HepG2 (cell line): ENCODE results near the gene MIS18BP1. TPM values are rescaled to one million over a fixed set of nuclear protein-coding genes. Genes with fewer than 3 reads are reported as not detected.

ENCODE experiments used
- ATAC-seq: fragments of 200-7000 bp; cut with Tn5 transposase; 3 replicates; pipeline ENCODE4 v1.9.1; 2020; ENCODE audit warnings: mild to moderate bottlenecking, moderate library complexity
- BruUV-seq: library from RNA; stranded (reverse); fragments of 400-500 nt; replicated peaks from 2 replicates; lab custom pipeline; 2021; lab: Mats Ljungman, UMichigan
- CTCF ChIA-PET: fragments of 300-600 bp; formaldehyde crosslinking; extraction: SDS; loops from one replicate; lab custom pipeline; 2021; ENCODE audit warnings: low total read pairs, inconsistent platforms, low intra/inter-chr PET ratio; lab: Yijun Ruan, JAX
- POLR2A ChIA-PET: fragments of 350-600 bp; sonication (Branson Sonifier 250); formaldehyde crosslinking; loops from one replicate; lab custom pipeline; 2020; ENCODE audit warnings: antibody characterized with exemption, inconsistent platforms; lab: Yijun Ruan, JAX
- DNase-seq: peaks from one replicate; pipeline ENCODE4 v3.0.0-alpha.2; 2015; ENCODE audit warnings: low spot score
- FAIRE-seq: peaks from 3 replicates; lab custom pipeline; 2011; peaks lifted over from hg19 to GRCh38; lab: Jason Lieb, UNC
- H2AFZ ChIP-seq: one replicate; pipeline ENCODE4 v1.6.1; 2011; ENCODE audit warnings: low read length, inconsistent platforms
- H3K27ac ChIP-seq: fragments of 300-600 bp; 3 replicates; pipeline ENCODE4 v1.8.0; 2011; ENCODE audit warnings: mixed run types, mild to moderate bottlenecking, mixed read lengths, low read length, inconsistent platforms; ENCODE audit not compliant: insufficient read depth; ENCODE audit errors: extremely low read length
- H3K27me3 ChIP-seq, 2 experiments: fragments of 200-600 bp in 1 of 2; 2 replicates in 1 of 2; 3 replicates in 1 of 2; pipeline versions ENCODE4 v1.6.0 to v1.8.0; 2011; ENCODE audit warnings: low read length in 2 of 2, mild to moderate bottlenecking in 2 of 2, moderate library complexity in 2 of 2, inconsistent platforms in 1 of 2; ENCODE audit not compliant: insufficient read depth in 2 of 2, control insufficient read depth in 1 of 2
- H3K36me3 ChIP-seq, 2 experiments: fragments of 200-600 bp in 1 of 2; replicated peaks in 1 of 2; 2 replicates in 1 of 2; 3 replicates in 1 of 2; pipeline versions ENCODE4 v1.5.1 to v1.8.0; 2011; ENCODE audit warnings: low read length in 2 of 2, inconsistent platforms in 1 of 2; ENCODE audit not compliant: insufficient read depth in 2 of 2, control insufficient read depth in 1 of 2
- H3K4me1 ChIP-seq: 2 replicates; pipeline ENCODE4 v1.5.1; 2012; ENCODE audit warnings: low read length, inconsistent platforms; ENCODE audit not compliant: insufficient read depth
- H3K4me2 ChIP-seq: 2 replicates; pipeline ENCODE4 v1.6.0; 2011; ENCODE audit warnings: low read depth, low read length, inconsistent platforms
- H3K4me3 ChIP-seq, 3 experiments: fragments of 200-600 bp in 1 of 3; sonication (generic), shearing (Covaris generic) in 1 of 3; replicated peaks in 1 of 3; 2 replicates each; pipeline ENCODE4 v1.5.1; 2011 to 2016; ENCODE audit warnings: low read length in 3 of 3, inconsistent platforms in 2 of 3, low read depth in 2 of 3, mild to moderate bottlenecking in 2 of 3, control low read depth in 1 of 3, mixed read lengths in 1 of 3; ENCODE audit not compliant: insufficient read depth in 1 of 3
- H3K79me2 ChIP-seq: one replicate; pipeline ENCODE4 v1.6.1; 2011; ENCODE audit warnings: low read length, inconsistent platforms; ENCODE audit not compliant: insufficient read depth
- H3K9ac ChIP-seq: 2 replicates; pipeline ENCODE4 v1.6.0; 2011; ENCODE audit warnings: mild to moderate bottlenecking, low read depth, low read length, inconsistent platforms; ENCODE audit not compliant: insufficient read depth
- H3K9me3 ChIP-seq: 2 replicates; pipeline ENCODE4 v1.5.1; 2012; ENCODE audit warnings: mild to moderate bottlenecking, low read length
- H4K20me1 ChIP-seq: 2 replicates; pipeline ENCODE4 v1.6.0; 2011; ENCODE audit warnings: inconsistent platforms, mild to moderate bottlenecking, low read length, moderate library complexity; ENCODE audit not compliant: insufficient read depth
- EEA1 ChIP-seq: sonication (generic); formaldehyde crosslinking; IDR thresholded peaks from 2 replicates; pipeline ENCODE4 v1.5.1; 2020; ENCODE audit warnings: mild to moderate bottlenecking, missing genetic modification reagents, borderline replicate concordance
- FOXA3 ChIP-seq: IDR thresholded peaks from 2 replicates; pipeline ENCODE4 v1.6.1; 2016; ENCODE audit warnings: missing genetic modification reagents, missing compliant biosample characterization
- JUND ChIP-seq: sonication (generic); formaldehyde crosslinking; IDR thresholded peaks from 2 replicates; pipeline ENCODE4 v1.8.0; 2022; ENCODE audit warnings: mild to moderate bottlenecking, missing genetic modification reagents
- KLF6 ChIP-seq: IDR thresholded peaks from 2 replicates; pipeline ENCODE4 v1.8.0; 2016; ENCODE audit warnings: missing biosample characterization, missing genetic modification reagents
- PHF5A ChIP-seq: IDR thresholded peaks from one replicate; pipeline ENCODE4 v1.6.1; 2018; ENCODE audit warnings: low read depth, missing genetic modification reagents; ENCODE audit not compliant: unreplicated experiment
- STAG1 ChIP-seq: sonication (generic); formaldehyde crosslinking; IDR thresholded peaks from 2 replicates; pipeline ENCODE4 v1.4.0; 2020; ENCODE audit warnings: missing genetic modification reagents
- ZBTB1 ChIP-seq: sonication (generic); formaldehyde crosslinking; IDR thresholded peaks from 2 replicates; pipeline ENCODE4 v1.4.0; 2020; ENCODE audit warnings: missing genetic modification reagents, borderline replicate concordance
- ZNF557 ChIP-seq: sonication (generic); formaldehyde crosslinking; IDR thresholded peaks from 2 replicates; pipeline ENCODE4 v1.4.0; 2020; ENCODE audit warnings: missing genetic modification reagents
- ZNF607 ChIP-seq: sonication (generic); formaldehyde crosslinking; IDR thresholded peaks from 2 replicates; pipeline ENCODE4 v1.5.1; 2020; ENCODE audit warnings: missing genetic modification reagents, mild to moderate bottlenecking, borderline replicate concordance
- ZNF768 ChIP-seq: sonication (generic); formaldehyde crosslinking; IDR thresholded peaks from 2 replicates; pipeline ENCODE4 v1.4.0; 2020; ENCODE audit warnings: missing genetic modification reagents
- WGBS: methylation state at CpG from one replicate; pipeline ENCODE4 v1.1.6; 2017; ENCODE audit warnings: low lambda C conversion rate; 5-methylcytosine and 5-hydroxymethylcytosine counted together
- in situ Hi-C: cut with HindIII; loops from 2 replicates; pipeline ENCODE4 v1.10.0; 2017; ENCODE audit warnings: low pct_unique_long_range_greater_than_20kb; ENCODE audit not compliant: extremely low pct_ligation_motif_present
- intact Hi-C: fragments of 100-400 bp; cut with micrococcal nuclease; formaldehyde crosslinking; loops from one replicate; pipeline ENCODE4 v1.10.0; 2022; ENCODE audit not compliant: unreplicated experiment
- polyA plus RNA-seq, 8 experiments: library from polyadenylated mRNA; depleted of rRNA in 3 of 8; stranded (reverse) in 7 of 8; unstranded in 1 of 8; fragments of >200 nt; fragmentation: Illumina TruSeq in 4 of 8; extraction: Trizol in 4 of 8; gene quantifications; 2 replicates each; pipeline versions ENCODE4 v1.2.1 to v1.2.3, GENCODE V29; 2011 to 2016; ENCODE audit warnings: low read depth in 4 of 8, missing spikeins in 1 of 8, mixed read lengths in 1 of 8; ENCODE audit not compliant: insufficient read depth in 1 of 8
- total RNA-seq, 5 experiments: library from RNA; depleted of rRNA; stranded (reverse); fragments of >200 nt; fragmentation: Illumina TruSeq; extraction: Trizol; gene quantifications; 2 replicates each; pipeline ENCODE4 v1.2.3, GENCODE V29; 2016; ENCODE audit warnings: low read depth in 1 of 5
- TF ChIP-seq, protein P1 (sequence below): IDR thresholded peaks from 2 replicates; pipeline ENCODE4 v1.6.1; 2016; ENCODE audit warnings: missing genetic modification reagents, missing compliant biosample characterization
- TF ChIP-seq, protein P2 (sequence below): sonication (generic); formaldehyde crosslinking; IDR thresholded peaks from 2 replicates; pipeline ENCODE4 v1.4.0; 2020; ENCODE audit warnings: mild to moderate bottlenecking, low read depth, missing genetic modification reagents
- TF ChIP-seq, protein P3 (sequence below): sonication (generic); formaldehyde crosslinking; IDR thresholded peaks from 2 replicates; pipeline ENCODE4 v1.5.0; 2020; ENCODE audit warnings: missing genetic modification reagents, mild to moderate bottlenecking, borderline replicate concordance
- TF ChIP-seq, protein P4 (sequence below): sonication (generic); formaldehyde crosslinking; IDR thresholded peaks from 2 replicates; pipeline ENCODE4 v1.4.0; 2020; ENCODE audit warnings: missing genetic modification reagents, borderline replicate concordance
- TF ChIP-seq, protein P5 (sequence below): sonication (generic); formaldehyde crosslinking; IDR thresholded peaks from 2 replicates; pipeline ENCODE4 v1.8.0; 2023; ENCODE audit warnings: mild to moderate bottlenecking, missing genetic modification reagents

The MIS18BP1 gene
- total and polyA plus RNA-seq, 2 of the 13 experiments (the other 11 are each of a cell fraction or from before 2014, with no cell fraction given) = 9.5 to 36.4 TPM

DNA sequence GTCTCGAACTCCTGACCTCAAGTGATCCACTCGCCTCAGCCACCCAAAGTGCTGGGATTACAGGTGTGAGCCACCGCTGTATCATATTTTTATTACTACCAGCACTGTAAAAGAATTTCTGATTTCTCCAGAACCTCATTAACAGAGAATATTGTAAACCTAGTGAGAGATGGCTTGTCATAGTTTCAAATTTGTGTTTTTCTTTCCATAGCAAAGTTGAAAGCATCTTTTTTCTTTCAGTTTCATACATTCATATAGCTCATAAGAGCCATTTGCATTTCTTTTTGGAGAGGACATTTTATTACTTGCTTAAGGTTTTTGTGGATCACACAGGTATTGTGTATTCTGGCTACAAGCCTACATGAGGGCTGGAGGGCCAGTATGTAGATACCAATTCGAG lies 58.0 kb downstream of the MIS18BP1 start:
- ATAC-seq (no peak), FAIRE-seq (no peak), DNase-seq (no peak)
- H3K4me3 ChIP-seq = no peak overlapping the region
- CTCF ChIA-PET = no interaction called here
- no peak overlapping the region for H3K4me2 ChIP-seq
- H4K20me1 ChIP-seq = no peaks in the 10 kb centered on the region
- no peak overlapping the region for H3K27ac ChIP-seq
- POLR2A ChIA-PET = no interaction called here
- H2AFZ ChIP-seq = no peak overlapping the region
- intact Hi-C loops = no loop called here
- H3K9ac ChIP-seq = no peak overlapping the region
- H3K4me1 ChIP-seq = no peaks in the 10 kb centered on the region
- H3K9me3 ChIP-seq = no peaks in the 10 kb centered on the region
- no peaks in the 10 kb centered on the region for H3K79me2 ChIP-seq
- WGBS = 93% methylated on average over 4 of the region's 4 CpGs
- H3K36me3 ChIP-seq = peaks cover 0 to 9% of the 10 kb centered on the region in 2 experiments; a peak in 1 of 5 replicates
- no TSS peak for BruUV-seq
- no peaks in the 10 kb centered on the region for H3K27me3 ChIP-seq
- in situ Hi-C loops = no loop called here
- TF ChIP-seq ZNF557 (CRISPR knock-in tag) = no peak
- TF ChIP-seq, protein P1, sequence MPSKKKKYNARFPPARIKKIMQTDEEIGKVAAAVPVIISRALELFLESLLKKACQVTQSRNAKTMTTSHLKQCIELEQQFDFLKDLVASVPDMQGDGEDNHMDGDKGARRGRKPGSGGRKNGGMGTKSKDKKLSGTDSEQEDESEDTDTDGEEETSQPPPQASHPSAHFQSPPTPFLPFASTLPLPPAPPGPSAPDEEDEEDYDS = no peak
- TF ChIP-seq, protein P2, sequence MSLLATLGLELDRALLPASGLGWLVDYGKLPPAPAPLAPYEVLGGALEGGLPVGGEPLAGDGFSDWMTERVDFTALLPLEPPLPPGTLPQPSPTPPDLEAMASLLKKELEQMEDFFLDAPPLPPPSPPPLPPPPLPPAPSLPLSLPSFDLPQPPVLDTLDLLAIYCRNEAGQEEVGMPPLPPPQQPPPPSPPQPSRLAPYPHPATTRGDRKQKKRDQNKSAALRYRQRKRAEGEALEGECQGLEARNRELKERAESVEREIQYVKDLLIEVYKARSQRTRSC (CRISPR knock-in tag) = no peak
- no peak for TF ChIP-seq ZNF607 (CRISPR knock-in tag)
- TF ChIP-seq, protein P3, sequence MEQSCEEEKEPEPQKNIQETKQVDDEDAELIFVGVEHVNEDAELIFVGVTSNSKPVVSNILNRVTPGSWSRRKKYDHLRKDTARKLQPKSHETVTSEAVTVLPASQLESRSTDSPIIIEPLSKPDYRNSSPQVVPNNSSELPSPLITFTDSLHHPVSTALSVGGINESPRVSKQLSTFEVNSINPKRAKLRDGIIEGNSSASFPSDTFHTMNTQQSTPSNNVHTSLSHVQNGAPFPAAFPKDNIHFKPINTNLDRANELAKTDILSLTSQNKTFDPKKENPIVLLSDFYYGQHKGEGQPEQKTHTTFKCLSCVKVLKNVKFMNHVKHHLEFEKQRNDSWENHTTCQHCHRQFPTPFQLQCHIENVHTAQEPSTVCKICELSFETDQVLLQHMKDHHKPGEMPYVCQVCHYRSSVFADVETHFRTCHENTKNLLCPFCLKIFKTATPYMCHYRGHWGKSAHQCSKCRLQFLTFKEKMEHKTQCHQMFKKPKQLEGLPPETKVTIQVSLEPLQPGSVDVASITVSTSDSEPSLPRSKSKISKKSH (CRISPR knock-in tag) = no peak
- no peak for TF ChIP-seq JUND (CRISPR knock-in tag)
- no peak for TF ChIP-seq STAG1
- TF ChIP-seq, protein P4, sequence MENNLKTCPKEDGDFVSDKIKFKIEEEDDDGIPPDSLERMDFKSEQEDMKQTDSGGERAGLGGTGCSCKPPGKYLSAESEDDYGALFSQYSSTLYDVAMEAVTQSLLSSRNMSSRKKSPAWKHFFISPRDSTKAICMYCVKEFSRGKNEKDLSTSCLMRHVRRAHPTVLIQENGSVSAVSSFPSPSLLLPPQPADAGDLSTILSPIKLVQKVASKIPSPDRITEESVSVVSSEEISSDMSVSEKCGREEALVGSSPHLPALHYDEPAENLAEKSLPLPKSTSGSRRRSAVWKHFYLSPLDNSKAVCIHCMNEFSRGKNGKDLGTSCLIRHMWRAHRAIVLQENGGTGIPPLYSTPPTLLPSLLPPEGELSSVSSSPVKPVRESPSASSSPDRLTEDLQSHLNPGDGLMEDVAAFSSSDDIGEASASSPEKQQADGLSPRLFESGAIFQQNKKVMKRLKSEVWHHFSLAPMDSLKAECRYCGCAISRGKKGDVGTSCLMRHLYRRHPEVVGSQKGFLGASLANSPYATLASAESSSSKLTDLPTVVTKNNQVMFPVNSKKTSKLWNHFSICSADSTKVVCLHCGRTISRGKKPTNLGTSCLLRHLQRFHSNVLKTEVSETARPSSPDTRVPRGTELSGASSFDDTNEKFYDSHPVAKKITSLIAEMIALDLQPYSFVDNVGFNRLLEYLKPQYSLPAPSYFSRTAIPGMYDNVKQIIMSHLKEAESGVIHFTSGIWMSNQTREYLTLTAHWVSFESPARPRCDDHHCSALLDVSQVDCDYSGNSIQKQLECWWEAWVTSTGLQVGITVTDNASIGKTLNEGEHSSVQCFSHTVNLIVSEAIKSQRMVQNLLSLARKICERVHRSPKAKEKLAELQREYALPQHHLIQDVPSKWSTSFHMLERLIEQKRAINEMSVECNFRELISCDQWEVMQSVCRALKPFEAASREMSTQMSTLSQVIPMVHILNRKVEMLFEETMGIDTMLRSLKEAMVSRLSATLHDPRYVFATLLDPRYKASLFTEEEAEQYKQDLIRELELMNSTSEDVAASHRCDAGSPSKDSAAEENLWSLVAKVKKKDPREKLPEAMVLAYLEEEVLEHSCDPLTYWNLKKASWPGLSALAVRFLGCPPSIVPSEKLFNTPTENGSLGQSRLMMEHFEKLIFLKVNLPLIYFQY (CRISPR knock-in tag) = no peak
- no peak for TF ChIP-seq EEA1 (CRISPR knock-in tag)
- no peak for TF ChIP-seq ZBTB1 (CRISPR knock-in tag)
- TF ChIP-seq FOXA3 (CRISPR knock-in tag) = no peak
- TF ChIP-seq KLF6 (CRISPR knock-in tag) = no peak
- TF ChIP-seq, protein P5, sequence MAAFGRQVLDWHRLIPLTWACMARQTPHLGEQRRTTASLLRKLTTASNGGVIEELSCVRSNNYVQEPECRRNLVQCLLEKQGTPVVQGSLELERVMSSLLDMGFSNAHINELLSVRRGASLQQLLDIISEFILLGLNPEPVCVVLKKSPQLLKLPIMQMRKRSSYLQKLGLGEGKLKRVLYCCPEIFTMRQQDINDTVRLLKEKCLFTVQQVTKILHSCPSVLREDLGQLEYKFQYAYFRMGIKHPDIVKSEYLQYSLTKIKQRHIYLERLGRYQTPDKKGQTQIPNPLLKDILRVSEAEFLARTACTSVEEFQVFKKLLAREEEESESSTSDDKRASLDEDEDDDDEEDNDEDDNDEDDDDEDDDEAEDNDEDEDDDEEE (CRISPR knock-in tag) = no peak
- no peak for TF ChIP-seq PHF5A (CRISPR knock-in tag)
- no peak for TF ChIP-seq ZNF768
